ENCODE measurements around the gene THADA.
"Not testable (repeated sequence)": the region's sequence is repeated elsewhere in the genome, so short reads cannot be mapped to it uniquely, and the experiment has no call there.

The THADA gene

GRCh38 chr2:43410055-43410604, 185.7 kb downstream of the THADA start:
- no peak for DNase-seq

- DNase-seq, result no peak
These were observed 187.3 kb downstream of the THADA start for GRCh38 chr2:43408407-43409160.

- no peak for DNase-seq
These were observed 187.9 kb downstream of the THADA start for GRCh38 chr2:43407935-43408334.

- no peak for DNase-seq
These were observed 189.1 kb downstream of the THADA start for GRCh38 chr2:43406651-43407279.

GRCh38 chr2:43405829-43406228, 190.0 kb downstream of the THADA start:
- DNase-seq, result no peak

GRCh38 chr2:43402452-43402937, 193.3 kb downstream of the THADA start:
- DNase-seq, result no peak

GRCh38 chr2:43402002-43402401, 193.8 kb downstream of the THADA start:
- DNase-seq, result no peak

- DNase-seq, result no peak
These were observed 195.3 kb downstream of the THADA start for GRCh38 chr2:43400508-43400907.

- DNase-seq, result no peak
These were observed 196.1 kb downstream of the THADA start for GRCh38 chr2:43399515-43400264.

- DNase-seq, result no peak
These were observed 196.7 kb downstream of the THADA start for GRCh38 chr2:43399098-43399497.

GRCh38 chr2:43397821-43398220, 198.0 kb downstream of the THADA start:
- no peak for DNase-seq

GRCh38 chr2:43397411-43397810, 198.4 kb downstream of the THADA start:
- DNase-seq, result no peak

- not testable (repeated sequence) for DNase-seq
These were observed 199.5 kb downstream of the THADA start for GRCh38 chr2:43396344-43396743.

GRCh38 chr2:43393918-43394317, 201.9 kb downstream of the THADA start:
- no peak for DNase-seq

GRCh38 chr2:43391878-43392215, 204.0 kb downstream of the THADA start:
- DNase-seq, result no peak

- DNase-seq, result no peak
These were observed 204.5 kb downstream of the THADA start for GRCh38 chr2:43391201-43391877.

- no peak for DNase-seq
These were observed 206.0 kb downstream of the THADA start for GRCh38 chr2:43389581-43390466.

GRCh38 chr2:43388371-43388770, 207.5 kb downstream of the THADA start:
- no peak for DNase-seq

- no peak for DNase-seq
These were observed 208.5 kb downstream of the THADA start for GRCh38 chr2:43387092-43388062.

- not testable (repeated sequence) for DNase-seq
These were observed 209.2 kb downstream of the THADA start for GRCh38 chr2:43386679-43387078.

- DNase-seq, result no peak
These were observed 211.7 kb downstream of the THADA start for GRCh38 chr2:43384143-43384542.
